Femur (tissue), 1 donor: Measurements from ENCODE around the gene NHLRC1.

Experiments
- DNase-seq: peaks from one replicate; pipeline ENCODE4 v3.0.0-alpha.2; 2017

Gene NHLRC1

GRCh38 chr6:18080544-18080943, 41.9 kb downstream of the NHLRC1 start:
- DNase-seq: no peak

- DNase-seq: no peak
Measured at GRCh38 chr6:18078866-18079265, 43.6 kb downstream of the NHLRC1 start.

GRCh38 chr6:18076231-18076630, 46.2 kb downstream of the NHLRC1 start:
- DNase-seq: no peak

GRCh38 chr6:18072841-18073240, 49.6 kb downstream of the NHLRC1 start:
- DNase-seq: no peak

- DNase-seq: no peak
Measured at GRCh38 chr6:18070486-18070885, 52.0 kb downstream of the NHLRC1 start.
